PFSK-1 (cell line): ENCODE measurements around the gene ARID3A.

ENCODE experiments used
- FOXP2 ChIP-seq: optimal IDR thresholded peaks from 2 replicates; pipeline ENCODE3; 2011; ENCODE audit warnings: borderline replicate concordance, control low read depth, inconsistent platforms; ENCODE audit not compliant: insufficient read depth; ENCODE audit errors: extremely low read length, extremely low read depth
- POLR2AphosphoS5 ChIP-seq: IDR thresholded peaks from 2 replicates; pipeline ENCODE4 v1.6.1; 2012; ENCODE audit warnings: low read depth, mild to moderate bottlenecking, control low read depth, low read length, moderate library complexity
- SIN3A ChIP-seq: IDR thresholded peaks from 2 replicates; pipeline ENCODE4 v1.6.1; 2012; ENCODE audit warnings: mild to moderate bottlenecking, low read length, moderate library complexity, borderline replicate concordance; ENCODE audit not compliant: insufficient read depth
- TF ChIP-seq, protein P1 (sequence below), 2 experiments: IDR thresholded peaks; 2 replicates each; pipeline versions ENCODE4 v1.6.1 to v1.8.0; 2011 to 2012; ENCODE audit warnings: low read depth in 2 of 2, low read length in 2 of 2, control low read depth in 1 of 2, inconsistent platforms in 1 of 2, mild to moderate bottlenecking in 1 of 2, moderate library complexity in 1 of 2; ENCODE audit not compliant: insufficient read depth in 1 of 2

- TF ChIP-seq POLR2AphosphoS5 (no peak), FOXP2 (no peak), SIN3A (no peak)
- TF ChIP-seq, protein P1, sequence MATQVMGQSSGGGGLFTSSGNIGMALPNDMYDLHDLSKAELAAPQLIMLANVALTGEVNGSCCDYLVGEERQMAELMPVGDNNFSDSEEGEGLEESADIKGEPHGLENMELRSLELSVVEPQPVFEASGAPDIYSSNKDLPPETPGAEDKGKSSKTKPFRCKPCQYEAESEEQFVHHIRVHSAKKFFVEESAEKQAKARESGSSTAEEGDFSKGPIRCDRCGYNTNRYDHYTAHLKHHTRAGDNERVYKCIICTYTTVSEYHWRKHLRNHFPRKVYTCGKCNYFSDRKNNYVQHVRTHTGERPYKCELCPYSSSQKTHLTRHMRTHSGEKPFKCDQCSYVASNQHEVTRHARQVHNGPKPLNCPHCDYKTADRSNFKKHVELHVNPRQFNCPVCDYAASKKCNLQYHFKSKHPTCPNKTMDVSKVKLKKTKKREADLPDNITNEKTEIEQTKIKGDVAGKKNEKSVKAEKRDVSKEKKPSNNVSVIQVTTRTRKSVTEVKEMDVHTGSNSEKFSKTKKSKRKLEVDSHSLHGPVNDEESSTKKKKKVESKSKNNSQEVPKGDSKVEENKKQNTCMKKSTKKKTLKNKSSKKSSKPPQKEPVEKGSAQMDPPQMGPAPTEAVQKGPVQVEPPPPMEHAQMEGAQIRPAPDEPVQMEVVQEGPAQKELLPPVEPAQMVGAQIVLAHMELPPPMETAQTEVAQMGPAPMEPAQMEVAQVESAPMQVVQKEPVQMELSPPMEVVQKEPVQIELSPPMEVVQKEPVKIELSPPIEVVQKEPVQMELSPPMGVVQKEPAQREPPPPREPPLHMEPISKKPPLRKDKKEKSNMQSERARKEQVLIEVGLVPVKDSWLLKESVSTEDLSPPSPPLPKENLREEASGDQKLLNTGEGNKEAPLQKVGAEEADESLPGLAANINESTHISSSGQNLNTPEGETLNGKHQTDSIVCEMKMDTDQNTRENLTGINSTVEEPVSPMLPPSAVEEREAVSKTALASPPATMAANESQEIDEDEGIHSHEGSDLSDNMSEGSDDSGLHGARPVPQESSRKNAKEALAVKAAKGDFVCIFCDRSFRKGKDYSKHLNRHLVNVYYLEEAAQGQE (IDR thresholded peaks at IDR 0.05; ENCODE audit: insufficient read depth in 1 of 2, low read depth in 2 of 2, low read length in 2 of 2), result no peak
These were observed 4.0 kb downstream of the ARID3A start for GRCh38 chr19:929891-930258.
